Activated CD4-positive, alpha-beta T cell treated with anti-CD3 and anti-CD28 coated beads for 1 hour (primary cell): ENCODE measurements around the gene MKX.

Experiments used
- DNase-seq: peaks from one replicate; pipeline ENCODE4 v3.0.0-alpha.2; 2020

MKX gene

DNA sequence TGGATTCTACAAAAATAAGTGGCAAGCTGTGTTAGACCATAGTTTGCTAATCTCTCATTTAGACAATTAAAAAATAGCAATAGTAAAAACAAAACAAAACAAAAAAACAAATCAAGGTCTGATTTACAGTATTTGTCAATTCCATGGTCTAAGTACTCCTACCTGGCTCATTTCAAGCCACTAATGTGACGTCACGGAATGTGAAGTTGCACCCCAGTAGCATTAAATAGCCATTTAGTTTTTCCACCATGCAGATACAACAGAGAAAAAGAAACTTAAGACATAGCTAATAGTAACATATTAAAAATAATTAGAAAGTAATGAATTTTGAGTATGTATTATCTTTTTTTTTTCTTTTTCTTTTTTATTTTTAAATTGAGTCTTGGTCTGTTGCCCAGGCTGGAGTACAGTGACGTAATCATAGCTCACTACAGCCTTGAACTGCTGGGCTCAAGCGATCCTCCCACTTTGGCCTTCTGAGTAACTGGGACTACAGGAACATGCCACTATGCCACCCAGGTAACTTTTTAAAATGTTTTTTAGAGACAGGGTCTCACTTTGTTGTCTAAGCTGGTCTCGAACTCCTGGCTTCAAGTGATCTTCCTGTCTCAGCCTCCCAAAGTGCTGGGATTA is 101.2 kb downstream of the MKX start:
- no peak for DNase-seq

DNA sequence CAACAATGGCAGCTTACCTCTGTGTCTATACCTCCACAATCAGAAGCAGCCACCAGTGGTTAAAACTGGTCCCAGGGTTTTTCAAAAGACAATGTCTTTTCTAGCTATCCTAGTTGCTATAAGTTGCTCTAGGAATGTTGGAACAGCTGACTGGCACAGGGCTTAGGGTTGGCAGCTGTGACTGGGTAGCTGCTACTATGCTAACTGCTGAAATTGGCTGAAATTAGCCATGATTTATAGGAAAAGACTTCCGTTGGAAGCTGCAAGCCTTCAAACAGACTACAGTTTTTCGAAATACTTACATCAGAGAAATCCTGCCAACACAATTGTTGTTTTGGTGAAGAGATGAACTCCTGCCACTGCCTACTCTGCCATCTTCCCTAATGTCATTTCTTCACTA is 102.3 kb downstream of the MKX start:
- no peak for DNase-seq

DNA sequence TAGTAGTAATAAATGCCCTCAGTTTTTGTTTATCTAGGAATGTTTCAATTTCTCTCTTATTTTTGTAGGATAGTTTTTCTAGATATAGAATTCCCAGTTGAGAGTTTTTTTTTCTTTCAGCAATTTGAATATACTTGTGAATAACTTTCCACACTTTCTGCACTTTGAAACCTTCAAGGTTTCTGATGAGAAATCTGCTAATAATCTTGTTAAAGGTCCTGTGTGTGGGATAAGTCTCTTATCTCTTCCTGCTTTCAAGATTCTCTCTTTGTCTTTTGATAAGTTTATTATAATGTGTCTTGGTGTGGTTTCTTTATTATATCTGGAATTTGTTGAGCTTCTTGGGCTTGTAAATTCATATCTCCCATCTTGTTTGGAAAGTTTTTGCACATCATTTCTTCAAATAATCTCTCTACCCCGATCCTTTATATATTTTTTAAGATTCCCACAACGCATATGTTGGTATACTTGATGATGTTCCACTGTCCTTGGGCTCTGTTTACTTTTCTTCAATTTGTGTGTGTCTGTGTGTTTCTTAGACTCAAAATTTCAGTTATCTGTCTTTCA is 103.5 kb downstream of the MKX start:
- no peak for DNase-seq

DNA sequence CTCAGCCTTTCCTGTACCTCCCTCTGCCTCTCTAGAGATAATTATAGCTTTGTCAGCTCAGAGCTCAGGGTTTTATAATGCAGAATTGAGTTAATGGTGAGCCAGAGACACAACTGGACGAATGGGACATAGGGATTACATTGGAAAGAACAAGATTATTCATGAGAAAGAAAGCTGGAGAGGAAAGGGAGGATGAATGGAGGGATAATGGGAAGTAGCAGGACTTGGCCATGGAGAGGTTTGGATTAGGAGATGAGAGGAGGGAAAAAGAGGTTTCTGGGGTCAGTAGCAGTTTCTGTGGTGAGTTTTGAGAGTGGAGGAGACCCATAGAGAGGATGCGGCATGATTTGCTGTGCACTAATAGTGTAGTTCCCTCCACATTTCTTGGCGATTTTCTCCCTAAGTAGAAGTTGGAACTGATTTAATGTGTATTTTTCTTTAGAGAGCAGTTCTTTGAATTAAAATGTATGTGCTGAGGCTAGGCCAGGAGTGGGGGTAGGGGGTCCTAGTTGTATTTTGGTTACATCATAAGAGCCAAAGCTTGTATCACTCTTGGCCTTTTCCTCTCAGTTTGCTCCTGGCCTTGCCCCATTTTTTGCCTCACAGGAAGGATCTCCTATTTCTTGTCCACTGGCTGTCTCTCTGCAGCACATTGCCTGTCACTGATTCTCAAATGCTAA is 107.4 kb downstream of the MKX start:
- no peak for DNase-seq

DNA sequence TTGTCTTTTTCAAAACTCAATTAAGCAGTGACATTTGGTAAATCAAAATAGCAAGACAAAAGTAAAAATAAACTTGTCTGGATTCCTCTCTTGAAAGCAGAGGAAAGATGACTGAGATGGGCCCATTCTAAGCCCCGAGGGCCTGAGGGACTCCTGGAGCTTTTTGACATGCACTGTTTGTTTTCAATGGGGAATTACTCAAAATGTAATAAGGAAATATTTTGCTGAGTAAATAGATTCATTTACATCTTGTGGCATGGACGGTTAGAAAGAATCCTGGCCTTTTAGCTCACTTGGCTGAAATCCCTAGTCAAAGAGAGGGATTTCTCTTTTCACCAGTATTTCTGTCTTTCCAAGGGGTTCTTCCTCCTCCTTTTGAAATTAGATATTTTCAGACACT is 108.0 kb downstream of the MKX start:
- DNase-seq = no peak

DNA sequence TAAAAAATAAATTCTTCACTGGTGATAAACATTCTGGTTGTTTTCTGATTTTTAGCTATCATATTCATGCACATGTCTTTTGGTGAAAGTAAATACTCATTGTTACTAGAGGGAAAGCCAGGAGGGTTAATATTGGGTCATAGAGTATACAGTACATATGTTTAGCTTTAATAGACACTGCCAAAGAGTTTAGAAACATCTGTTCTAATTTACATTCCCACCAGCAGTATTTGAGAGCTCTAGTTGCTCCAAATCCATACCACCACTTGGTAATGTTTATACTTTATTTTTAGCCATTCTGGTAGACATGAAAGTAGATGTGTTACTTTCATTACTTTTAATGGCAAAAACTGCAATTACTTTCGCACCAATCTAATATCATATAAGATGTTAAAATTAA is 108.8 kb downstream of the MKX start:
- no peak for DNase-seq

DNA sequence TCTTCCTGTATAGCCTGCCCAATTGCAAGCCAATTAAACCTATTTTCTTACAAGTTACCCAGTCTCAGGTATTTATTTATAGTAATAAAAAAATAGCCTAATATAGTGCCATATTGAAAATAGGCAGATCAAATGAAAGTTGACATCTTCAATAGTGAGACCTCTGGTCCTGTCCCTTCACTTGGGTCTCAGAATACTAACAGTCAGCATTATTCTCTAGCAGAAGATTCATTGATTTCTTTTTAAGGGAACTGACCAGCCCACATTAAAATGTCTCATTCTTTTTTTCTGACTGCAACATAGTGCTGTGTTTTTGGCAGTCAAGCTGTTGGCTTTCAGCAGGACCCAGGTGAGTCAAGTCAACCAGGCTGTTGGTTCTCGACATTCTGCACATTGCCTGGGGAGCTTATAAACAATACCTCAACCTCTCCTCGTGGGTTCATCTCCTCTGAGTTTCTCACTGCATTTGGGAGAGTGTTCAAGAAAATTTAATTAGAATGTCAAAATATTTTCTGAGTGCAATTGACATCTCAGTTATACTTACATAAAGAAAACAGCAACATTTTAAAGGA is 109.8 kb downstream of the MKX start:
- DNase-seq = no peak

DNA sequence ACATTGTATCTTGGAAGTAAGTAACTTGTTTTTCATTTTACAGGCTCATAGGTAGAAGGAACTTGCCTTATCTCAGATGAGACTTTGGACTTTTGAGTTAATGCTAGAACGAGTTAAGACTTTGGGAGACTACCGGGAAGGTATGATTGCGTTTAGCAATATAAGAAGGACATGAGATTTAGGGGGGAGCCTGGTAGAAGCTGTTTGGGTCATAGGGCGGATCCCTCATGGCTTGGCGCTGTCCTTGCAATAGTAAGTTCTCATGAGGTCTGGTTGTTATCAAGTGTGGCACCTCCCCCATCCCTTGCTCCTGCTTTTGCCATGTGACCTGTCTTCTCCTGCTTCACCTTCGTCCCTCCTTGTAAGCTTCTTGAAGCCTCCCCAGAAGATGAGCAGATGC is 110.3 kb downstream of the MKX start:
- no peak for DNase-seq

DNA sequence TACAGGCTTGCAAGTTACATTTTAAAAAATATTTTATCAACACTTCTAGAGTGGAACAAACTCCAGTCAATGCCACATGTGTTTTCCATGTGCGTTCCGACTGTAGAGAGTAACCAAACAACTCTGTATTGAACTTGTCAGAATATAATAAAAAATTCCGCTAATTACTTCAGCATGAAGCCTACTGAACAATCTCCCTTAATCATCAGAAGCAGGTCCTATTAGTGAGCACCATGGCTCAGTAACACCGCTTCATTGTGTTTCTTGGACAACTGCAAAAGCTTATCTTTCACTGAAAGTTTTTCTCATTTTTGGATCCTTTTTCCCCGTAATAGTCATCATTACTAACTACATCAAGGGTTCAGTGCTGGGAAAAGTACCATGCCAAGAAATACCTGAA is 117.0 kb downstream of the MKX start:
- DNase-seq = no peak

DNA sequence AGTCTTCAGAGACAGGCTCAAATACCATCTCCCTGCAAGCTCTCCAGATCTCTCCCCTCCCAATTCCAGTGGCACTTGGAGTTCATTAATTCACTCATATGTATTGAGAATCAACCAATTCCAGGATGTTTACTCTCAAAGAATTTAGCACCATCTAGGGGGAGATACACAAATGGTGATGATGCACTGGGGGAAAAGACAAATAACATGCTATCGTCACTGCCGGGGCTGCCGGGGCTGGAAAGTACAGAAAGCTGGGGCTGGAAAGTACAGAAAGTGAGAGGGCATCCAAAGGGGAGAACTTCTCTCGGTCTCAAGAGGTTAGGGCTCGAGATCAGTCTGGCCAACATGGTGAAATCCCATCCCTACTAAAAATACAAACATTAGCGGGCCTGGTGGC is 118.7 kb downstream of the MKX start:
- DNase-seq = no peak

DNA sequence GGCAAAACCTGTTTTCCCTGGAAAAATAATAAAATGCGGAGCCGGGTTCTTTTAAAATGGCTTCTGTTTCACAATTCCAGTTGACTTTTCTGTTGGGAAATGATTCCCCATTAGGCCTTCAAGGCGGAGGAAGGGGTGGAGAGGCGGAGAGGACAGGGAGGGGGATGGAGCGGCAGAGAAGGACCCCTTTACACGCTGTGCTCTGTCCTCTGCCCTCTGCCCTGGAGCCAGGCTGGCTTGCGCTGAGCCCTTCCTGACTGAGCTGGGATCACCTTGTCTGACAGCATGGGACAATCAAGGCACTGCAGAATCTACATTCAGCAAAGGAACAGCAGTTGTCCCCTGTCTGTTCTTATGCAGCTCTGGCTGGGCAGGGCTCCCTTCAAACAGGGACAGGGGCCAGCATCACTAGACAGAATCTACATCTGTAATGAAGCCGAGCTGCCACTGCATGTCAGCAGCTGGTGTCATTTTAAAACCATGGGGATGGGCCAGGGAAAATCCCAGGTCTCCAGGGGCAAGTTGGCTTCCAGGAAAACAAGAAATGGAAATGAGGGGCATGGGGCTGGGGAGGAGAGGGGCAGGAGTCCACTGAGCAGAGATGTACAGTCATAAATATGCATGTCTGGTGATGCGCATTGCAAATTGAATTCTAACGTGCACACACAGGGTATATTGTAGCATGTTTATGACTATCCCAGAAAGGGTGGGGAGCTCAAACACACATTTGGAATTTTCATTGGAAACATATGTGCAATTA is 120.0 kb downstream of the MKX start:
- DNase-seq = no peak

DNA sequence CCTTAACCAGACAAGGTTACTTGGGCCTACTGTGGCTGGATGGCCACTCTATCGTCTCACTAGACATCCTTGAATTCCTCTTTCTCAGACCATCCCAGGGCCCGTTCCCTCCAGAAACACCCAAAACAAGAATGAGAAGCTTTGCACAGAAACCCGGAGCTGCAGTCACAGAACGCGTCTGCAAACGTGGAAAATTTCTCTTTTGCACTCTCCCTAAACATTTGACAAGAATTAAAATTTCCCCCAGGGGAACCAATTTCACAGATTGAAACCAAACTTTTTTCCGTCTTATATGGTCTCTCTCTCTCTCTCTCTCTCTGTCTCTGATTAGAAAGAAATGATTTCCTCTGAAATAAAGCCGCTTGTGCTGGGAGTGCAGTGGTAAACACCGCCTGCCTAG is 120.7 kb downstream of the MKX start:
- no peak for DNase-seq
